Activated naive CD4-positive, alpha-beta T cell treated with anti-CD3 and anti-CD28 coated beads, Interleukin-2, amount 50 U/mL, for 72 hours (primary cell): ENCODE results near the gene NTMT2. TPM values are rescaled to one million over a fixed set of nuclear protein-coding genes. Genes with fewer than 3 reads are reported as not detected.

ENCODE experiments used
- ATAC-seq, 2 donors: fragments of 150-1000 bp; cut with Tn5 transposase; 2 replicates each; pipeline ENCODE4 v1.10.0; 2021; ENCODE audit warnings: mild to moderate bottlenecking in 2 of 2, moderate library complexity in 2 of 2
- DNase-seq, 2 donors: peaks; one replicate each; pipeline ENCODE4 v3.0.0; 2021 to 2022; ENCODE audit warnings: low spot score in 2 of 2
- H3K27ac Mint-ChIP-seq, 2 donors: one replicate each; pipeline ENCODE4 v1.8.0; 2022; ENCODE audit warnings: mild to moderate bottlenecking in 2 of 2, mixed read lengths in 2 of 2
- H3K36me3 Mint-ChIP-seq, 2 donors: one replicate each; pipeline ENCODE4 v1.8.0; 2022; ENCODE audit warnings: mixed read lengths in 2 of 2
- H3K9me3 Mint-ChIP-seq, 2 donors: one replicate each; pipeline ENCODE4 v1.8.0; 2022; ENCODE audit warnings: mixed read lengths in 2 of 2
- total RNA-seq, 2 donors: library from RNA; stranded (reverse); gene quantifications; one replicate each; pipeline ENCODE4 v1.2.3, GENCODE V29; 2022

The NTMT2 gene
- total RNA-seq, 2 donors from 2014 or later: not detected

GRCh38 chr1:170192546-170192945 lies 46.8 kb downstream of the NTMT2 start:
- Mint-ChIP-seq H3K9me3 (peaks cover 13 to 19% of the 10 kb centered on the region in 2 donors), H3K27ac (no peak overlapping the region), H3K36me3 (peaks cover 0 to 17% of the 10 kb centered on the region in 2 donors)
- DNase-seq (no peak), ATAC-seq (no peak)

GRCh38 chr1:170194451-170194850 lies 48.7 kb downstream of the NTMT2 start:
- no peak for ATAC-seq
- no peak for DNase-seq
- H3K9me3 Mint-ChIP-seq: peaks cover 6 to 9% of the 10 kb centered on the region in 2 donors
- peaks cover 0 to 9% of the 10 kb centered on the region in 2 donors for H3K36me3 Mint-ChIP-seq
- no peak overlapping the region for H3K27ac Mint-ChIP-seq

- DNase-seq (no peak), ATAC-seq (no peak)
- Mint-ChIP-seq H3K27ac (no peak overlapping the region), H3K9me3 (no peaks in the 10 kb centered on the region), H3K36me3 (peaks cover 0 to 6% of the 10 kb centered on the region in 2 donors)
These were observed 50.9 kb downstream of the NTMT2 start for GRCh38 chr1:170196490-170197236.

GRCh38 chr1:170198090-170198489 lies 52.3 kb downstream of the NTMT2 start:
- Mint-ChIP-seq H3K9me3 (peaks cover 0 to 3% of the 10 kb centered on the region in 2 donors), H3K27ac (no peak overlapping the region), H3K36me3 (no peaks in the 10 kb centered on the region)
- DNase-seq (no peak), ATAC-seq (no peak)

GRCh38 chr1:170198584-170198983 lies 52.8 kb downstream of the NTMT2 start:
- Mint-ChIP-seq H3K36me3 (no peaks in the 10 kb centered on the region), H3K9me3 (peaks cover 0 to 3% of the 10 kb centered on the region in 2 donors), H3K27ac (no peak overlapping the region)
- ATAC-seq (no peak), DNase-seq (no peak)

- Mint-ChIP-seq H3K9me3 (peaks cover 0 to 3% of the 10 kb centered on the region in 2 donors), H3K27ac (no peak overlapping the region), H3K36me3 (no peaks in the 10 kb centered on the region)
- no peak for ATAC-seq
- no peak for DNase-seq
These were observed 54.4 kb downstream of the NTMT2 start for GRCh38 chr1:170200161-170200560.

- peaks cover 0 to 3% of the 10 kb centered on the region in 2 donors for H3K9me3 Mint-ChIP-seq
These were observed 55.0 kb downstream of the NTMT2 start for GRCh38 chr1:170200621-170201397.

GRCh38 chr1:170203693-170204092 lies 57.9 kb downstream of the NTMT2 start:
- no peak for ATAC-seq
- Mint-ChIP-seq H3K27ac (no peak overlapping the region), H3K36me3 (peaks cover 6 to 8% of the 10 kb centered on the region in 2 donors), H3K9me3 (peaks cover 10 to 15% of the 10 kb centered on the region in 2 donors)
- DNase-seq: no peak

More at GRCh38 chr1:170200621-170201397, 55.0 kb downstream of the NTMT2 start:
- H3K36me3 Mint-ChIP-seq: no peaks in the 10 kb centered on the region
- no peak overlapping the region for H3K27ac Mint-ChIP-seq
- ATAC-seq (no peak), DNase-seq (no peak)

- H3K9me3 Mint-ChIP-seq: peaks cover 10 to 15% of the 10 kb centered on the region in 2 donors
- no peak overlapping the region for H3K27ac Mint-ChIP-seq
- no peak for ATAC-seq
- no peak for DNase-seq
- peaks cover 6 to 8% of the 10 kb centered on the region in 2 donors for H3K36me3 Mint-ChIP-seq
These were observed 58.4 kb downstream of the NTMT2 start for GRCh38 chr1:170204121-170204520.

- peaks cover 10 to 15% of the 10 kb centered on the region in 2 donors for H3K9me3 Mint-ChIP-seq
- ATAC-seq: no peak
- peaks cover 6 to 8% of the 10 kb centered on the region in 2 donors for H3K36me3 Mint-ChIP-seq
- no peak overlapping the region for H3K27ac Mint-ChIP-seq
- DNase-seq: no peak
These were observed 59.5 kb downstream of the NTMT2 start for GRCh38 chr1:170205301-170205700.

GRCh38 chr1:170209125-170209524 lies 63.4 kb downstream of the NTMT2 start:
- Mint-ChIP-seq H3K9me3 (peaks cover 6 to 15% of the 10 kb centered on the region in 2 donors), H3K27ac (no peak overlapping the region), H3K36me3 (peaks cover 6 to 8% of the 10 kb centered on the region in 2 donors)
- DNase-seq (no peak), ATAC-seq (no peak)

GRCh38 chr1:170210142-170210541 lies 64.4 kb downstream of the NTMT2 start:
- DNase-seq: no peak
- ATAC-seq: no peak
- peaks cover 6 to 15% of the 10 kb centered on the region in 2 donors for H3K9me3 Mint-ChIP-seq
- no peak overlapping the region for H3K27ac Mint-ChIP-seq
- peaks cover 6 to 8% of the 10 kb centered on the region in 2 donors for H3K36me3 Mint-ChIP-seq

- DNase-seq (no peak), ATAC-seq (no peak)
- peaks cover 0 to under 1% of the 10 kb centered on the region in 2 donors for H3K9me3 Mint-ChIP-seq
- no peak overlapping the region for H3K27ac Mint-ChIP-seq
- no peaks in the 10 kb centered on the region for H3K36me3 Mint-ChIP-seq
These were observed 67.8 kb downstream of the NTMT2 start for GRCh38 chr1:170213596-170213995.

- Mint-ChIP-seq H3K36me3 (no peaks in the 10 kb centered on the region), H3K27ac (peak overlapping the region in 1 of 2 donors; percentile 3), H3K9me3 (no peaks in the 10 kb centered on the region)
- no peak for DNase-seq
- ATAC-seq: peak in 1 of 2 donors; percentile 22
These were observed 68.6 kb downstream of the NTMT2 start for GRCh38 chr1:170214117-170215032.

- ATAC-seq (no peak), DNase-seq (no peak)
- H3K36me3 Mint-ChIP-seq: no peaks in the 10 kb centered on the region
These were observed 69.5 kb downstream of the NTMT2 start for GRCh38 chr1:170215072-170215885.

More at GRCh38 chr1:170215072-170215885, 69.5 kb downstream of the NTMT2 start:
- H3K27ac Mint-ChIP-seq: no peak overlapping the region
- H3K9me3 Mint-ChIP-seq: no peaks in the 10 kb centered on the region
